GM12878 (cell line): ENCODE results near the gene CFHR3. TPM values are rescaled to one million over a fixed set of nuclear protein-coding genes. Genes with fewer than 3 reads are reported as not detected.

Source experiments
- ATAC-seq: fragments of 200-7000 bp; cut with Tn5 transposase; 3 replicates; pipeline ENCODE4 v1.9.1; 2020; ENCODE audit warnings: mild to moderate bottlenecking, moderate library complexity
- Bru-seq: library from RNA; stranded (reverse); fragments of 400-500 nt; gene quantifications from one replicate; lab custom pipeline; 2021; lab: Mats Ljungman, UMichigan
- BruChase-seq, 2 experiments: library from RNA; stranded (reverse); fragments of 400-500 nt; gene quantifications; one replicate each; lab custom pipeline; 2021; lab: Mats Ljungman, UMichigan
- BruUV-seq: library from RNA; stranded (reverse); fragments of 400-500 nt; replicated peaks from 2 replicates; lab custom pipeline; 2021; lab: Mats Ljungman, UMichigan
- CTCF ChIA-PET: fragments of 300-600 bp; sonication (Branson Sonifier 250); formaldehyde crosslinking; extraction: SDS; loops from one replicate; lab custom pipeline; 2021; ENCODE audit warnings: inconsistent platforms; lab: Yijun Ruan, JAX
- POLR2A ChIA-PET: fragments of 350-600 bp; formaldehyde crosslinking; extraction: SDS; loops from one replicate; lab custom pipeline; 2021; ENCODE audit warnings: inconsistent platforms; lab: Charles Lee
- RAD21 ChIA-PET: fragments of 300-600 bp; sonication (Branson Sonifier 250); formaldehyde crosslinking; loops from one replicate; lab custom pipeline; 2023; ENCODE audit warnings: antibody characterized with exemption; ENCODE audit not compliant: unreplicated experiment; lab: Charles Lee
- SMC1A ChIA-PET: fragments of 300-600 bp; sonication (Branson Sonifier 250); formaldehyde crosslinking; loops from one replicate; lab custom pipeline; 2023; ENCODE audit not compliant: unreplicated experiment, uncharacterized antibody; lab: Charles Lee
- DNase-seq: peaks from one replicate; pipeline ENCODE4 v3.0.0-alpha.2; 2011; ENCODE audit warnings: low read depth, low spot score
- FAIRE-seq: peaks from 3 replicates; lab custom pipeline; 2011; peaks lifted over from hg19 to GRCh38; lab: Jason Lieb, UNC
- H2AFZ ChIP-seq: 2 replicates; pipeline ENCODE4 v1.6.0; 2011; ENCODE audit warnings: low read depth, low read length, control low read depth; ENCODE audit not compliant: control insufficient read depth
- H3K27ac ChIP-seq: 2 replicates; pipeline ENCODE4 v1.5.1; 2011; ENCODE audit warnings: control low read depth; ENCODE audit not compliant: control insufficient read depth, insufficient read depth
- H3K27me3 ChIP-seq, 2 experiments: replicated peaks in 1 of 2; 2 replicates each; pipeline versions ENCODE4 v1.6.0 to v1.6.1; 2011; ENCODE audit warnings: low read length in 1 of 2; ENCODE audit not compliant: control insufficient read depth in 2 of 2, insufficient read depth in 2 of 2
- H3K36me3 ChIP-seq, 2 experiments: 2 replicates each; pipeline ENCODE4 v1.5.1; 2011; ENCODE audit warnings: low read length in 1 of 2; ENCODE audit not compliant: control insufficient read depth in 2 of 2, insufficient read depth in 2 of 2
- H3K4me1 ChIP-seq: 2 replicates; pipeline ENCODE4 v1.6.1; 2011; ENCODE audit warnings: mild to moderate bottlenecking, low read length, moderate library complexity, mixed read lengths; ENCODE audit not compliant: control insufficient read depth, insufficient read depth
- H3K4me2 ChIP-seq: 2 replicates; pipeline ENCODE4 v1.6.0; 2011; ENCODE audit warnings: control low read depth; ENCODE audit not compliant: control insufficient read depth, insufficient read depth
- H3K4me3 ChIP-seq: fragments of 200-600 bp; sonication (generic); 2 replicates; pipeline ENCODE4 v1.5.1; 2016
- H3K79me2 ChIP-seq: 2 replicates; pipeline ENCODE4 v1.6.0; 2011; ENCODE audit warnings: low read length; ENCODE audit not compliant: control insufficient read depth, insufficient read depth
- H3K9ac ChIP-seq: 2 replicates; pipeline ENCODE4 v1.8.0; 2011; ENCODE audit warnings: low read length, control low read depth, mixed read lengths; ENCODE audit not compliant: control insufficient read depth, insufficient read depth
- H3K9me3 ChIP-seq: replicated peaks from 3 replicates; pipeline ENCODE4 v1.5.1; 2011; ENCODE audit warnings: mild to moderate bottlenecking, low read length; ENCODE audit not compliant: control insufficient read depth, insufficient read depth
- H4K20me1 ChIP-seq: 2 replicates; pipeline ENCODE4 v1.6.0; 2011; ENCODE audit not compliant: control insufficient read depth, insufficient read depth
- BCL11A ChIP-seq: IDR thresholded peaks from 2 replicates; pipeline ENCODE4 v1.6.1; 2011; ENCODE audit warnings: low read depth, low read length
- CUX1 ChIP-seq: IDR thresholded peaks from 2 replicates; pipeline ENCODE4 v1.6.1; 2012; ENCODE audit warnings: improper control_type of control experiment, low read depth, low read length; ENCODE audit not compliant: insufficient replicate concordance
- EZH2 ChIP-seq: IDR thresholded peaks from 2 replicates; pipeline ENCODE4 v1.6.1; 2012; ENCODE audit warnings: low read depth, mild to moderate bottlenecking, control low read depth, inconsistent platforms, low read length, borderline replicate concordance; ENCODE audit not compliant: control insufficient read depth
- MLLT1 ChIP-seq: fragments of 450-650 bp; IDR thresholded peaks from 2 replicates; pipeline ENCODE4 v1.6.1; 2016; ENCODE audit warnings: mild to moderate bottlenecking
- NBN ChIP-seq: fragments of 450-650 bp; IDR thresholded peaks from 2 replicates; pipeline ENCODE4 v1.6.1; 2016
- NFIC ChIP-seq: IDR thresholded peaks from 2 replicates; pipeline ENCODE4 v1.6.1; 2012; ENCODE audit warnings: low read depth, mild to moderate bottlenecking, inconsistent platforms, low read length, moderate library complexity
- POU2F2 ChIP-seq: IDR thresholded peaks from 3 replicates; pipeline ENCODE4 v1.6.1; 2011; ENCODE audit warnings: low read depth, mild to moderate bottlenecking, low read length, borderline replicate concordance
- SIN3A ChIP-seq: IDR thresholded peaks from 2 replicates; pipeline ENCODE4 v1.6.1; 2012; ENCODE audit warnings: low read depth, low read length, improper control_type of control experiment
- SKIL ChIP-seq: fragments of 450-650 bp; IDR thresholded peaks from 2 replicates; pipeline ENCODE4 v1.6.1; 2017; ENCODE audit warnings: mild to moderate bottlenecking, low read depth, inconsistent platforms; ENCODE audit not compliant: poor library complexity, severe bottlenecking
- TBL1XR1 ChIP-seq: IDR thresholded peaks from 2 replicates; pipeline ENCODE4 v1.6.1; 2012; ENCODE audit warnings: low read depth, low read length, improper control_type of control experiment
- TCF12 ChIP-seq: IDR thresholded peaks from 2 replicates; pipeline ENCODE4 v1.6.1; 2011; ENCODE audit warnings: low read depth, mild to moderate bottlenecking, low read length
- TCF3 ChIP-seq: IDR thresholded peaks from 2 replicates; pipeline ENCODE4 v1.6.1; 2012; ENCODE audit warnings: low read depth, mild to moderate bottlenecking, low read length, borderline replicate concordance; ENCODE audit not compliant: insufficient read depth
- YBX1 ChIP-seq: fragments of 450-650 bp; IDR thresholded peaks from 2 replicates; pipeline ENCODE4 v1.6.1; 2016; ENCODE audit warnings: antibody characterized with exemption
- ZZZ3 ChIP-seq: IDR thresholded peaks from 2 replicates; pipeline ENCODE4 v1.6.1; 2011; ENCODE audit warnings: low read depth; ENCODE audit not compliant: control insufficient read depth, insufficient read length
- in situ Hi-C: fragments of 300-500 bp; cut with MboI; formaldehyde crosslinking; loops from 9 replicates; pipeline ENCODE4 v1.14.3; 2018; ENCODE audit warnings: mixed read lengths
- intact Hi-C: fragments of 100-400 bp; cut with micrococcal nuclease; formaldehyde crosslinking; loops from one replicate; pipeline ENCODE4 v1.14.2; 2022; ENCODE audit not compliant: unreplicated experiment
- long read RNA-seq, 2 experiments: library from polyadenylated mRNA; unstranded; transcript quantifications; one replicate each; pipeline ENCODE4 v2.0.0, GENCODE V29; 2019 to 2020
- polyA minus RNA-seq, 3 experiments: library from RNA; depleted of rRNA, polyadenylated mRNA; stranded (reverse); fragments of >200 nt; gene quantifications; 2 replicates each; pipeline ENCODE4 v1.2.3, GENCODE V29; 2011
- polyA plus RNA-seq, 11 experiments: library from polyadenylated mRNA; depleted of rRNA in 4 of 11; unstranded in 6 of 11; stranded (reverse) in 5 of 11; fragments of >200 nt; fragmentation: Nextera tagmentation in 4 of 11; fragmentation: Illumina TruSeq in 1 of 11; extraction: Ambion mirVana in 4 of 11; extraction: Trizol in 1 of 11; gene quantifications; 1 replicate in 1 of 11; 2 replicates in 10 of 11; pipeline versions ENCODE4 v1.2.1 to v1.2.3, GENCODE V29; 2011 to 2016; ENCODE audit warnings: inconsistent platforms in 2 of 11, missing spikeins in 2 of 11, low read depth in 1 of 11
- total RNA-seq, 4 experiments: library from RNA; depleted of rRNA in 3 of 4; stranded (reverse); fragments of >200 nt in 3 of 4; fragmentation: Illumina TruSeq in 1 of 4; extraction: Trizol in 1 of 4; gene quantifications; 2 replicates each; pipeline versions ENCODE4 v1.2.1 to v1.2.3, GENCODE V29; 2013 to 2021

Gene CFHR3
- total RNA-seq (2013; cell fraction: nucleolus; rRNA removed), result not detected in 2 replicates
- total RNA-seq (2014; rRNA removed) (0.17 TPM in 1 of 2 replicates, not detected in the other), total RNA-seq (2014; rRNA removed; fragmentation: Illumina TruSeq; extraction: Trizol) (not detected in 2 replicates), total RNA-seq (2021) (not detected in 2 replicates), polyA plus RNA-seq (2011; rRNA removed) (not detected in 2 replicates), polyA plus RNA-seq (2014; fragmentation: Illumina TruSeq; extraction: Trizol) (not detected in 2 replicates), polyA plus RNA-seq (2014; fragmentation: Nextera tagmentation; extraction: Ambion mirVana) (not detected), polyA plus RNA-seq (2014; rRNA removed) (not detected in 2 replicates), polyA plus RNA-seq (2016; fragmentation: Nextera tagmentation; extraction: Ambion mirVana) (not detected), polyA minus RNA-seq (2011; rRNA and poly(A)+ RNA removed) (not detected in 2 replicates), Bru-seq, nascent RNA (not detected), BruChase-seq, experiment 1, labeled RNA remaining after a 6-hour chase (not detected), BruChase-seq, experiment 2, labeled RNA remaining after a 2-hour chase (not detected)
- polyA plus RNA-seq (2011; ENCODE audit: low read depth), result not detected
- not detected in 2 replicates for polyA plus RNA-seq (2011; cell fraction: cytosol; rRNA removed)
- polyA plus RNA-seq (2011; cell fraction: nucleus; rRNA removed), result not detected in 2 replicates
- polyA plus RNA-seq (2012), result not detected in 2 replicates
- not detected in 2 replicates for polyA minus RNA-seq (2011; cell fraction: cytosol; rRNA and poly(A)+ RNA removed)
- polyA minus RNA-seq (2011; cell fraction: nucleus; rRNA and poly(A)+ RNA removed), result not detected in 2 replicates
- long read RNA-seq, experiment 1, result 0 reads
- long read RNA-seq, experiment 2, partial matches to known transcripts, result 0 of 1 reads
- long read RNA-seq, experiment 2, other reads (novel, unspliced or antisense), result 1 of 1 reads

- BruUV-seq, result no TSS peak
- no peak within 1 kb of the TSS for H2AFZ ChIP-seq
Observed at GRCh38 chr1:196774603-196775002, at the start of gene CFHR3. Gene CFHR3, plus strand, starts transcription at chr1:196774840. Its CDS starts 47 bp downstream, at chr1:196774887.

More at GRCh38 chr1:196774603-196775002, at the start of gene CFHR3:
- peak; percentile 57 for ATAC-seq
- FAIRE-seq, result peak; percentile 18
- ChIA-PET POLR2A (no interaction called here), SMC1A (no interaction called here), RAD21 (no interaction called here), CTCF (no interaction called here)
- in situ Hi-C loops, result no loop called here
- no peaks in the 10 kb centered on the region for H3K4me1 ChIP-seq
- no peak within 1 kb of the TSS for H3K4me3 ChIP-seq
- no peaks in the 10 kb centered on the region for H3K36me3 ChIP-seq
- H3K27me3 ChIP-seq, result no peaks in the 10 kb centered on the region
- H3K9ac ChIP-seq, result no peak within 1 kb of the TSS
- no peaks in the 10 kb centered on the region for H3K79me2 ChIP-seq
- H3K9me3 ChIP-seq, result no peaks in the 10 kb centered on the region
- DNase-seq, result no peak
- TF ChIP-seq POU2F2 (no peak), BCL11A (no peak), TCF3 (no peak), CUX1 (no peak), MLLT1 (no peak), ZZZ3 (no peak), TBL1XR1 (no peak), EZH2 (no peak), SKIL (no peak), NBN (no peak), NFIC (no peak), TCF12 (no peak), SIN3A (no peak), YBX1 (no peak)
- no peaks in the 10 kb centered on the region for H4K20me1 ChIP-seq
- H3K27ac ChIP-seq, result no peak within 1 kb of the TSS
- no peak within 1 kb of the TSS for H3K4me2 ChIP-seq
- intact Hi-C loops, result no loop called here
